ENCODE data around the gene DDX49.

DNA sequence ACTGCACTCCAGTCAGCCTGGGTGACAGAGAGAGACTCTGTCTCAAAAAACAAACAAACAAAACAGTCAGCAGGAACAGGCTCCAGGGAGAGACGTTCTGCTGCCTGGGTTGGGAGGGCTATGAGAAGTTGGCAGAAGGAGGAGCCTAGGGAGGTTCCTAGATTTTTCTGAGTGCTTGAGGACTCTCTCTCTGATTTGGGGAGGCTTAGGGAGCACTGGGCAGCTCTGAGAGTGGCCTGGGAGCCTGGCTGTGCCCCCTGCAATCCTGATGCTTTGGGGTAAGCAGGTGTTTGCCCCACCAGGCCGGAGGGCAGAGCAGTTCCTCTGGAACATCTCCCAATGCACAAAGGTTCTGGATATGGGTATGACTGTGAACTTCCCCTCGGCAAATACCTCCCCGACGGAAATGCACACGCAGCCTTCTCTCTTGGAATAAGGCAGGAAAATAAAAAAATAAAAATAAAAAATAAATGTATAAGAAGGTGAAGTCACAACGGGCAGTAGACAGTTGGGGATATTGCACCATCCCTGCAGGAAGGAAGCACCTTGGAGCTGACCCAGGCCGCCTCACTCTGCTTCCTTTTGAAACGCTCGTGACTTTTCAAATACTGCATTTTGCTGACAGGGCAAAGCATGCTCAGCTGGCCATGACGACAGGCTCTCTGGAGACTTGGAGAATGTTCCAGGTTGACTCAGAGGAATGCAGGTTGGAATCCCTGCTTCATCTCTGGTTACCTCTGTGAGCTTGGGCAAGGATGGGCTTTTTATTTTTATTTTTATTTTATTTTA lies 48.0 kb downstream of the DDX49 start:
- TF ChIP-seq POLR2AphosphoS5 (IDR thresholded peaks at IDR 0.05) (peak in 1 of 3 donors; percentile 23), POLR2A (IDR thresholded peaks at IDR 0.05) (no peak)

Data from stomach (tissue), 4 donors.